DND-41 (cell line): ENCODE data around the gene NFATC2IP.

Experiments
- CTCF ChIP-seq: IDR thresholded peaks from 2 replicates; pipeline ENCODE4 v1.5.1; 2012; ENCODE audit warnings: borderline replicate concordance, low read length, moderate library complexity, mild to moderate bottlenecking; ENCODE audit not compliant: poor library complexity, severe bottlenecking; ENCODE audit errors: extremely low read depth
- EZH2 ChIP-seq: IDR thresholded peaks from 3 replicates; pipeline ENCODE4 v1.6.1; 2012; ENCODE audit warnings: borderline replicate concordance, low read depth, mild to moderate bottlenecking, moderate library complexity, low read length, inconsistent platforms; ENCODE audit not compliant: severe bottlenecking

GRCh38 chr16:28974007-28974436 lies 23.3 kb downstream of the NFATC2IP start:
- TF ChIP-seq CTCF (peak; percentile 78), EZH2 (no peak)
